PC-3 (cell line): ENCODE data around the gene C8B.

Experiments
- CTCF ChIP-seq: fragments of 300-600 bp; sonication (generic); conservative IDR thresholded peaks from 2 replicates; pipeline ENCODE4 v1.5.1; 2017; ENCODE audit warnings: antibody characterized with exemption, low read depth, mild to moderate bottlenecking, low read length
- EZH2 ChIP-seq: fragments of 300-600 bp; sonication (generic); IDR thresholded peaks from one replicate; pipeline ENCODE4 v1.6.1; 2017; ENCODE audit warnings: antibody characterized with exemption, mild to moderate bottlenecking, low read length; ENCODE audit not compliant: unreplicated experiment
- EZH2phosphoT487 ChIP-seq: fragments of 300-600 bp; sonication (generic); IDR thresholded peaks from 2 replicates; pipeline ENCODE4 v1.6.1; 2018; ENCODE audit warnings: mild to moderate bottlenecking, antibody characterized with exemption, low read length, borderline replicate concordance

- TF ChIP-seq CTCF = no peak
- no peak for TF ChIP-seq EZH2phosphoT487
- no peak for TF ChIP-seq EZH2
Observed at GRCh38 chr1:56917356-56917755, 48.5 kb downstream of the C8B start.
